Effector memory CD8-positive, alpha-beta T cell (primary cell): ENCODE results near the gene RNGTT.
"Not testable (repeated sequence)": the region's sequence is repeated elsewhere in the genome, so short reads cannot be mapped to it uniquely, and the experiment has no call there.

Source experiments
- ATAC-seq: fragments of 150-1000 bp; cut with Tn5 transposase; replicated peaks from 2 replicates; pipeline ENCODE4 v1.10.0; 2021; ENCODE audit warnings: mild to moderate bottlenecking, moderate library complexity
- DNase-seq, 3 experiments: peaks; one replicate each; pipeline ENCODE4 v3.0.0; 2021
- H3K27ac Mint-ChIP-seq, 2 donors: one replicate each; pipeline ENCODE4 v1.8.0; 2022; ENCODE audit warnings: mild to moderate bottlenecking in 2 of 2, mixed read lengths in 2 of 2, moderate library complexity in 2 of 2
- H3K27me3 Mint-ChIP-seq, 2 donors: one replicate each; pipeline ENCODE4 v1.8.0; 2022; ENCODE audit warnings: mixed read lengths in 2 of 2
- H3K36me3 Mint-ChIP-seq: one replicate; pipeline ENCODE4 v1.8.0; 2022; ENCODE audit warnings: mild to moderate bottlenecking, moderate library complexity, mixed read lengths; ENCODE audit not compliant: insufficient read depth
- H3K4me1 Mint-ChIP-seq, 2 donors: one replicate each; pipeline ENCODE4 v1.8.0; 2022; ENCODE audit warnings: low read depth in 2 of 2, mixed read lengths in 2 of 2
- H3K4me3 Mint-ChIP-seq, 2 donors: one replicate each; pipeline ENCODE4 v1.8.0; 2022; ENCODE audit warnings: mild to moderate bottlenecking in 2 of 2, mixed read lengths in 2 of 2, moderate library complexity in 2 of 2
- H3K9me3 Mint-ChIP-seq, 2 donors: one replicate each; pipeline ENCODE4 v1.8.0; 2022; ENCODE audit warnings: mixed read lengths in 2 of 2

Gene RNGTT

DNA sequence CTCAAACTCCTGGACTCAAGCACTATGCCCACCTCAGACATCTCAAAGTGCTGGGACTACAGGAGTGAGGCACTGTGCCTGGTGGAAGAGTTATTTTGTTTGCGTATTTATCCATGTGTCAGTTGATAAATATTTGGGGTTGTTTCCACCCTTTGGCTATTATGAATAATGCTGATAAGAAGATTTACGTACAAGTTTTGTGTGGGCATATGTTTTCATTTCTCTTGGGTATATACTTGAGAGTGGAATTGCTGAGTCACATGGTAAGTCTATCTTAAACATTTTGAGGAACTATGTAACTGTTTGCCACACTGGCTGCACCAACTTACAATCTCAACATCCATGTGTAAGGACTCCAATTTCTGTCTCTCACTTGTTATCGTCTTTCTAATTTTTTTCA lies 200.3 kb downstream of the RNGTT start:
- peaks cover 0 to 14% of the 10 kb centered on the region in 2 donors for H3K4me1 Mint-ChIP-seq
- H3K27me3 Mint-ChIP-seq = no peaks in the 10 kb centered on the region
- H3K9me3 Mint-ChIP-seq = no peaks in the 10 kb centered on the region
- H3K27ac Mint-ChIP-seq = no peak overlapping the region
- H3K4me3 Mint-ChIP-seq = no peak overlapping the region
- ATAC-seq (no peak), DNase-seq (no peak)
- peaks cover 3% of the 10 kb centered on the region for H3K36me3 Mint-ChIP-seq

GRCh38 chr6:88761237-88762031 lies 202.0 kb downstream of the RNGTT start:
- no peak for DNase-seq
- no peak overlapping the region for H3K4me3 Mint-ChIP-seq
- ATAC-seq = peak; percentile 36
- peaks cover 3% of the 10 kb centered on the region for H3K36me3 Mint-ChIP-seq
- H3K9me3 Mint-ChIP-seq = no peaks in the 10 kb centered on the region
- H3K4me1 Mint-ChIP-seq = peaks cover 0 to 14% of the 10 kb centered on the region in 2 donors
- H3K27me3 Mint-ChIP-seq = no peaks in the 10 kb centered on the region
- H3K27ac Mint-ChIP-seq = no peak overlapping the region

GRCh38 chr6:88760091-88760490 lies 203.3 kb downstream of the RNGTT start:
- ATAC-seq (no peak), DNase-seq (no peak)
- no peak overlapping the region for H3K27ac Mint-ChIP-seq
- no peak overlapping the region for H3K4me3 Mint-ChIP-seq
- H3K36me3 Mint-ChIP-seq = peaks cover 3% of the 10 kb centered on the region
- no peaks in the 10 kb centered on the region for H3K27me3 Mint-ChIP-seq
- H3K4me1 Mint-ChIP-seq = peaks cover 0 to 14% of the 10 kb centered on the region in 2 donors
- H3K9me3 Mint-ChIP-seq = no peaks in the 10 kb centered on the region

DNA sequence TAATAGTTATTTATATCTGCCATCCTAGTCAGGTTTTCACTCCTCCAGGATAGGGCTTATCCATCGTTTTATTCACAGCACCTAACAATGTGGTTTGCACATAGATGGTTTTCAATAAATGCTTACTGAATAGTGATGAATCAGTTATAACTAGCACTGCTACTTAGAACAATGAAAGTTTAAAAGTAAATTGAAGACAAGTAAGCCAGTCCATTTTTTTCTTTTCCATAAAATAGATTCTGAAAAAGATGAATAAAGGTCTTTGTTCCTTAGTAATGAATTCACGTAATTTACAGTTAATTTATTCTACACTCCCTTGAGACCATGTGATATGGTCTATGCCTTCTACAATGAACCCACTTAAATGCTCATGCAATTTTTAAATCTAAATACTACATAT lies 212.5 kb downstream of the RNGTT start:
- H3K27ac Mint-ChIP-seq = no peak overlapping the region
- H3K9me3 Mint-ChIP-seq = no peaks in the 10 kb centered on the region
- H3K4me1 Mint-ChIP-seq = no peaks in the 10 kb centered on the region
- H3K4me3 Mint-ChIP-seq = no peak overlapping the region
- DNase-seq (no peak), ATAC-seq (no peak)
- H3K27me3 Mint-ChIP-seq = no peaks in the 10 kb centered on the region
- no peaks in the 10 kb centered on the region for H3K36me3 Mint-ChIP-seq

- Mint-ChIP-seq H3K4me3 (no peak overlapping the region), H3K36me3 (no peaks in the 10 kb centered on the region)
- no peak for ATAC-seq
These were observed 213.6 kb downstream of the RNGTT start for GRCh38 chr6:88749849-88750248.

DNA sequence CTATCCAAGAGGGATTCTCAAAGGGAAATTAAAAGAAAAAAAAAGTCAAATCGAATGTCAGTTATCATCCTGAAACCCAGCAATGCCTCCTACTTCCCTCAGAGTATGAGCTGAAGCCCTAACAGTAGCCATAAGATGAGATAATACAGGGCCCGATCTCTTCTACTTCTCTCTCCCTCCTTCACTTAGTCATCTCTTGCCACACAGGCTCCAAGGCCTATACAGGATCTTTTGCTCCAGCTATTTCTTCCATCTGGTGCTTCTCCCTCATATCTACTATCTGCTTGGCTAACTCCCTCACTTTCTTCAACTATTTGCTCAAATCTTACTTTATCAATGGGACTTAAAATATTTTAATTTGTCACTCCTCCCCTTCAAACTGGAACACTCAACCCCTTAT lies 215.3 kb downstream of the RNGTT start:
- H3K27me3 Mint-ChIP-seq = no peaks in the 10 kb centered on the region
- H3K9me3 Mint-ChIP-seq = no peaks in the 10 kb centered on the region
- H3K36me3 Mint-ChIP-seq = no peaks in the 10 kb centered on the region
- no peak overlapping the region for H3K4me3 Mint-ChIP-seq
- DNase-seq (no peak), ATAC-seq (no peak)
- H3K4me1 Mint-ChIP-seq = no peaks in the 10 kb centered on the region
- no peak overlapping the region for H3K27ac Mint-ChIP-seq

More at GRCh38 chr6:88749849-88750248, 213.6 kb downstream of the RNGTT start:
- no peaks in the 10 kb centered on the region for H3K4me1 Mint-ChIP-seq
- no peak overlapping the region for H3K27ac Mint-ChIP-seq
- no peaks in the 10 kb centered on the region for H3K9me3 Mint-ChIP-seq
- no peak for DNase-seq
- no peaks in the 10 kb centered on the region for H3K27me3 Mint-ChIP-seq

DNA sequence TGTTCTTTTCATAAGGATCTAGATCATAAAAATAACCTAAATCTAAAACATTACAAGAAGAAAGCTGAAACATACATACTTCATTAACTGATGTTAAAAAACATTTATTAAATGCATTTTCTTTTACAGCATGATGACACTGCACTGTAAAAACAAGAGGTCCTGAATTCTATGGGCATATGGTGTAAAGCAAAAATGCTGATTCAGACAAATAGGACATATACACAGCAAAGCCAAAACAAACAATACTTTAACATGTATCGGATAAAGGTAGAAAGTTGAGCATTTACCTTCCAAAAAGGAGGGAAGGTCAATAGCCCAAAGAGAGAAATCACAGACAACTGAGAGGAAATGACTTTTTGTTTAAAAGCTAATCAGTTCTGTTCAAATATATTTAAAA lies 221.5 kb downstream of the RNGTT start:
- H3K36me3 Mint-ChIP-seq = no peaks in the 10 kb centered on the region
- no peaks in the 10 kb centered on the region for H3K9me3 Mint-ChIP-seq
- no peaks in the 10 kb centered on the region for H3K27me3 Mint-ChIP-seq
- ATAC-seq (no peak), DNase-seq (no peak)
- no peak overlapping the region for H3K4me3 Mint-ChIP-seq
- peaks cover 0 to 5% of the 10 kb centered on the region in 2 donors for H3K4me1 Mint-ChIP-seq
- no peak overlapping the region for H3K27ac Mint-ChIP-seq

DNA sequence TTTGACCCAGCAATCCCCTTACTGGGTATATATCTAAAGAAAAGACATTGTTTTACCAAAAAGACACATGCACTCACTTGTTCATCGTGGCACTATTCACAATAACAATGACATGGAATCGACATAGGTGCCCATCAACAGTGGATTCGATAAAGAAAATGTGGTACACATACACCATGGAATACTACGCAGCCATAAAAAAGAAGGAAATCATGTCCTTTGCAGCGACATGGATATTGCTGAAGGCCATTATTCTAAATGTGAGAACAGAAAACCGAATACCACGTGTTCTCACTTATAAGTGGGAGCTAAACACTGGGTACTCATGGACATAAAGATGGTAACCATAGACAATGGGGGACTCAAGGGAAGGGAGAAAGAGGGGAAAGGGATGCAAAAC lies 222.3 kb downstream of the RNGTT start:
- Mint-ChIP-seq H3K4me1 (peaks cover 7 to 13% of the 10 kb centered on the region in 2 donors), H3K9me3 (no peaks in the 10 kb centered on the region), H3K36me3 (no peaks in the 10 kb centered on the region), H3K4me3 (no peak overlapping the region), H3K27ac (no peak overlapping the region), H3K27me3 (no peaks in the 10 kb centered on the region)
- no peak for ATAC-seq
- no peak for DNase-seq

DNA sequence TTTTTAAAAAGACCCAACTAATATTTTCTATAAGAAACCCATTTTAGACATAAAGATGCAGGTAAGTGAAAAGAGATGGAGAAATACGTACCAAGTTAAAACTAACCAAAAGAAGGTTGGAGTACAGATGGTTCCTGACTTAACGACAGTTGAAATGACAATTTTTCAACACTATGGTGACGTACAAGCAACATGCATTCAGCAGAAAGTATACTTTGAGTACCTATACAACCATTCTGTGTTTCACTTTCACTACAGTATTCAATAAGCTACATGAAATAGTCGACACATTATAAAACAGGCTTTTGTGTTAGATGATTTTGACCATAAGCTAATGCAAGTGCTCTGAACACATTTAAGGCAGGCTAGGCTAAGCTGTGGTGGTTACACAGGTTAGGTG lies 228.9 kb downstream of the RNGTT start:
- no peaks in the 10 kb centered on the region for H3K27me3 Mint-ChIP-seq
- H3K9me3 Mint-ChIP-seq = no peaks in the 10 kb centered on the region
- peaks cover 4% of the 10 kb centered on the region for H3K36me3 Mint-ChIP-seq
- DNase-seq (no peak), ATAC-seq (no peak)
- peak overlapping the region in 1 of 2 donors; percentile 38 for H3K27ac Mint-ChIP-seq
- H3K4me1 Mint-ChIP-seq = peaks cover 13 to 47% of the 10 kb centered on the region in 2 donors
- peak overlapping the region in 1 of 2 donors; percentile 2 for H3K4me3 Mint-ChIP-seq

- no peaks in the 10 kb centered on the region for H3K27me3 Mint-ChIP-seq
- ATAC-seq (no peak), DNase-seq (no peak)
- H3K4me3 Mint-ChIP-seq = no peak overlapping the region
- H3K27ac Mint-ChIP-seq = no peak overlapping the region
- peaks cover 4% of the 10 kb centered on the region for H3K36me3 Mint-ChIP-seq
- H3K9me3 Mint-ChIP-seq = no peaks in the 10 kb centered on the region
- H3K4me1 Mint-ChIP-seq = peaks cover 12 to 45% of the 10 kb centered on the region in 2 donors
These were observed 232.8 kb downstream of the RNGTT start for GRCh38 chr6:88730611-88731011.

DNA sequence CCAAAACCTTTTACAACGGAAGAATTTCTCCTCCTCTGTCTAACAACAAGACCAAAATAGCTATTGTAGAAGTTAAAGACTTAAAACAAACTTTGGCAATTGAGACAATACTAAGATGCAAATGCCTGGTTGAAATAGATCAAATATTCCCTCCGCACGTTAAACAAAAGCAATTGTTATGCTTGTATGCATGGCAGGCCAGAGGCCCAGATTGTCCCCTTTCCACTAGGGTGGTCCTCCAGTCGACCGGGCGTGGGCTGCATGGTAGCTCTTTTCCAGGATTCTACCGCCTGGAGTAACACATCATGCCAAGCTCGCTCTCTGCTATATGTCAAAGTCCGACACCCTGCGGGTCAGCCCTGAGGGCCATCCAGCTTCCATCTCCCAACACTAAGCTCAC lies 234.7 kb downstream of the RNGTT start:
- no peak for DNase-seq
- H3K9me3 Mint-ChIP-seq = no peaks in the 10 kb centered on the region
- peaks cover 4% of the 10 kb centered on the region for H3K36me3 Mint-ChIP-seq
- no peaks in the 10 kb centered on the region for H3K27me3 Mint-ChIP-seq
- no peak overlapping the region for H3K27ac Mint-ChIP-seq
- peaks cover 12 to 36% of the 10 kb centered on the region in 2 donors for H3K4me1 Mint-ChIP-seq
- no peak for ATAC-seq
- H3K4me3 Mint-ChIP-seq = no peak overlapping the region

GRCh38 chr6:88726409-88726808 lies 237.0 kb downstream of the RNGTT start:
- H3K36me3 Mint-ChIP-seq, H3K27me3 Mint-ChIP-seq, DNase-seq, H3K4me3 Mint-ChIP-seq, ATAC-seq, H3K9me3 Mint-ChIP-seq: not testable (repeated sequence)
- Mint-ChIP-seq H3K27ac (peak overlapping the region in 1 of 2 donors; percentile 14), H3K4me1 (peaks cover 9 to 27% of the 10 kb centered on the region in 2 donors)

DNA sequence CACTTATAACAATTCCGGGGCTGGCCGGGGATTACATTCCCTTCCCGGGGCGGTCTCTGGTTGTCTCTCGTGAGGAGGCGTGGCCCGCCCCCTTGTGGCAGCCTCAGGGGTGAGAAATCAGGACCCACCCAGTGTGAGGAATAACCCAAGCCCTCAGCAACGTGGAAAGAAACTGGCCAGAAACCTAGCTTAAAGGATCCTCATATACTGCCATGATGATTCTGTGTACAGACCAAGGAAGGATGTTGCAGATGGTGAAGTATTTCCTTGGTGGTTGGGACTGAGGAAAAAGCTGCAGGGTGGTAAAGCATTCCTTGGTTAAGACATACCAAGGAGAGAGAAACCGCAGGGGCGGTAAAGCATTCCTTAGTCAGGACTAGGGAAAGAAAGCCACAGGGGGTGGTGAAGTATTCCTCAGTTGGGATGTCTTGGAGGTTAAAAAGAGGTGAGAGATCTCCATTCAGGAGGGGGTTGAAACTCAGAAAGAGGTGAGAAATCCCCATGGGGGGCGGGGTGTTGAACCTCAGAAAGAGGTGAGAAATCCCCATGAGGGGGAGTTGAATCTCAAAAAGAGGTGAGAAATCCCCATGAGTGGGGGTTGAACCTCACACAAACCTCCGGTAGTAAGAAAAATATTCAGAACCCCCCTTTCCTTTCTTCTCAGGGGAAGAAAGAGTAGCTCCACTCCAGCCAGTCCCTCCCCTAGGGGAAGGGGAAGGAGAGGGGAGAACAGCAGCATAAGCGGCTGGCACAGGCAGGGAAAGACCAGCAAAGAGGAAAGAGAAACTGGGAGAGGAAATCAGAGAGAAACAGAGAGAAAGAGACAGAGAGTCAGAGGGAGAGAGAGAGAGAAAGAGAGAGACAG lies 238.1 kb downstream of the RNGTT start:
- ATAC-seq (no peak), DNase-seq (no peak)
- Mint-ChIP-seq H3K27ac (peak overlapping the region; percentile 14 to 36), H3K4me1 (peaks cover 9 to 20% of the 10 kb centered on the region in 2 donors), H3K9me3 (no peaks in the 10 kb centered on the region), H3K27me3 (no peaks in the 10 kb centered on the region), H3K36me3 (peaks cover 3% of the 10 kb centered on the region), H3K4me3 (peak overlapping the region in 1 of 2 donors; percentile 18)

DNA sequence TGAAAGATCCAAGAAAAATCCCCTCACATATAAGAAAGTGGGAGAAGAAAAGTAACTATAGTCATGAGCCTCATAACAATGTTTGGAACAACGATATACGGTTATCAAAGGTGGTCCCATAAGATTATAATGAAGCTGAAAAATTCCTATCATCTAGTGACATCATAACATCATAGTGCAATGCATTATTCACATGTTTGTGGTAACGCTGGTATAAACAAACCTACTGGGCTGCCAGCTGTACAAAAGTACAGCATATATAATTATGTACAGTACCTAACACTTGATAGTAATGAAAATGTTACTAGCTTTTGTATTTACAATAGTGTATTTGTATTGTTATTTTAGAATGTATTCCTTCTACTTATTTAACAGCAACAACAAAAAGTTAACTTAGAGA lies 240.7 kb downstream of the RNGTT start:
- Mint-ChIP-seq H3K9me3 (no peaks in the 10 kb centered on the region), H3K4me1 (peaks cover 7 to 20% of the 10 kb centered on the region in 2 donors), H3K27me3 (no peaks in the 10 kb centered on the region), H3K4me3 (no peak overlapping the region), H3K36me3 (no peaks in the 10 kb centered on the region), H3K27ac (no peak overlapping the region)
- ATAC-seq (no peak), DNase-seq (no peak)
